ENCODE measurements around the gene AKIP1. TPM values are rescaled to one million over a fixed set of nuclear protein-coding genes. Genes with fewer than 3 reads are reported as not detected.

AKIP1 gene
- total and polyA plus RNA-seq, 2 donors: 18.7 to 30.7 TPM

GRCh38 chr11:8956860-8957259 lies 45.9 kb downstream of the AKIP1 start:
- peaks cover 4% of the 10 kb centered on the region for H3K36me3 ChIP-seq (ENCODE audit: insufficient read depth)
- no peak overlapping the region for H3K4me3 ChIP-seq (ENCODE audit: low read depth, low read length)
- 90% methylated on average over 4 of the region's 4 CpGs for WGBS
- no peaks in the 10 kb centered on the region for H3K4me1 ChIP-seq (ENCODE audit: insufficient read depth)
- no peak overlapping the region for H3K27ac ChIP-seq (ENCODE audit: low read depth)
- DNase-seq (ENCODE audit: extremely low spot score): no peak

GRCh38 chr11:8959546-8960166 lies 48.7 kb downstream of the AKIP1 start:
- Histone ChIP-seq H3K4me1 (ENCODE audit: insufficient read depth) (no peaks in the 10 kb centered on the region), H3K27ac (ENCODE audit: low read depth) (no peak overlapping the region), H3K4me3 (ENCODE audit: low read depth, low read length) (no peak overlapping the region), H3K36me3 (ENCODE audit: insufficient read depth) (peaks cover 4% of the 10 kb centered on the region)
- peak; percentile 28 for DNase-seq (ENCODE audit: extremely low spot score)
- WGBS: 19% methylated on average over 2 of the region's 2 CpGs

- Histone ChIP-seq H3K36me3 (ENCODE audit: insufficient read depth) (no peaks in the 10 kb centered on the region), H3K4me3 (ENCODE audit: low read depth, low read length) (no peak overlapping the region), H3K4me1 (ENCODE audit: insufficient read depth) (no peaks in the 10 kb centered on the region), H3K27ac (ENCODE audit: low read depth) (no peak overlapping the region)
- WGBS: 67% methylated on average over 2 of the region's 2 CpGs
- no peak for DNase-seq (ENCODE audit: extremely low spot score)
Measured at GRCh38 chr11:8961401-8961800, 50.4 kb downstream of the AKIP1 start.

- no peaks in the 10 kb centered on the region for H3K4me1 ChIP-seq (ENCODE audit: insufficient read depth)
- DNase-seq (ENCODE audit: extremely low spot score): no peak
- H3K36me3 ChIP-seq (ENCODE audit: insufficient read depth): no peaks in the 10 kb centered on the region
- no peak overlapping the region for H3K27ac ChIP-seq (ENCODE audit: low read depth)
- no peak overlapping the region for H3K4me3 ChIP-seq (ENCODE audit: low read depth, low read length)
- WGBS: 22% methylated on average over 2 of the region's 2 CpGs
Measured at GRCh38 chr11:8962841-8963240, 51.9 kb downstream of the AKIP1 start.

- peak overlapping the region; percentile 94 for H3K27ac ChIP-seq (ENCODE audit: low read depth)
- no peaks in the 10 kb centered on the region for H3K4me1 ChIP-seq (ENCODE audit: insufficient read depth)
- H3K4me3 ChIP-seq (ENCODE audit: low read depth, low read length): peak overlapping the region; percentile 85
- DNase-seq (ENCODE audit: extremely low spot score): peak; percentile 39
- WGBS: 2% methylated on average over 39 of the region's 39 CpGs
- H3K36me3 ChIP-seq (ENCODE audit: insufficient read depth): no peaks in the 10 kb centered on the region
Measured at GRCh38 chr11:8963569-8964323, 52.8 kb downstream of the AKIP1 start.

GRCh38 chr11:8964324-8965320 lies 53.6 kb downstream of the AKIP1 start, which contains the start of gene TMEM9B:
Gene TMEM9B, minus strand, starts transcription at chr11:8964442. Its CDS starts 129 bp downstream, at chr11:8964313.
- Histone ChIP-seq H3K4me3 (ENCODE audit: low read depth, low read length) (peak within 1 kb of the TSS; percentile 85), H3K4me1 (ENCODE audit: insufficient read depth) (no peaks in the 10 kb centered on the region), H3K27ac (ENCODE audit: low read depth) (peak within 1 kb of the TSS; percentile 94), H3K36me3 (ENCODE audit: insufficient read depth) (no peaks in the 10 kb centered on the region)
- under 1% methylated on average over 67 of the region's 67 CpGs for WGBS
- peak; percentile 76 for DNase-seq (ENCODE audit: extremely low spot score)

- H3K4me1 ChIP-seq (ENCODE audit: insufficient read depth): no peaks in the 10 kb centered on the region
- H3K4me3 ChIP-seq (ENCODE audit: low read depth, low read length): no peak overlapping the region
- WGBS: 82% methylated on average over 8 of the region's 8 CpGs
- H3K27ac ChIP-seq (ENCODE audit: low read depth): no peak overlapping the region
- no peaks in the 10 kb centered on the region for H3K36me3 ChIP-seq (ENCODE audit: insufficient read depth)
- no peak for DNase-seq (ENCODE audit: extremely low spot score)
Measured at GRCh38 chr11:8967184-8967583, 56.2 kb downstream of the AKIP1 start.

Small RNA genes lying within 50 kb of the gene (small RNA-seq; reads per million reads assigned to genes)
- not detected for gene RF00019

Other genes with a start within 250 kb of the AKIP1 start
- gene TRIM66, start 228.5 kb upstream of the AKIP1 start, total RNA-seq: 7.8 TPM
- 3.2 TPM for gene TRIM66, start 228.5 kb upstream of the AKIP1 start, polyA plus RNA-seq
- 674 TPM for gene RPL27A, start 228.4 kb upstream of the AKIP1 start, total RNA-seq
- gene RPL27A, start 228.4 kb upstream of the AKIP1 start, polyA plus RNA-seq: 2,792 TPM
- gene C11orf16, start 21.8 kb downstream of the AKIP1 start, total RNA-seq: not detected
- gene C11orf16, start 21.8 kb downstream of the AKIP1 start, polyA plus RNA-seq: not detected
- not detected for gene ASCL3, start 31.8 kb downstream of the AKIP1 start, total RNA-seq
- gene ASCL3, start 31.8 kb downstream of the AKIP1 start, polyA plus RNA-seq: not detected
- 30.0 TPM for gene TMEM9B, start 53.3 kb downstream of the AKIP1 start, total RNA-seq
- gene TMEM9B, start 53.3 kb downstream of the AKIP1 start, polyA plus RNA-seq: 27.3 TPM
- 3.1 TPM for gene NRIP3, start 92.8 kb downstream of the AKIP1 start, total RNA-seq
- gene NRIP3, start 92.8 kb downstream of the AKIP1 start, polyA plus RNA-seq: 2.1 TPM
- gene SCUBE2, start 180.4 kb downstream of the AKIP1 start, total RNA-seq: 121 TPM
- 24.5 TPM for gene SCUBE2, start 180.4 kb downstream of the AKIP1 start, polyA plus RNA-seq